ENCODE measurements around the gene AIRE.

AIRE gene

DNA sequence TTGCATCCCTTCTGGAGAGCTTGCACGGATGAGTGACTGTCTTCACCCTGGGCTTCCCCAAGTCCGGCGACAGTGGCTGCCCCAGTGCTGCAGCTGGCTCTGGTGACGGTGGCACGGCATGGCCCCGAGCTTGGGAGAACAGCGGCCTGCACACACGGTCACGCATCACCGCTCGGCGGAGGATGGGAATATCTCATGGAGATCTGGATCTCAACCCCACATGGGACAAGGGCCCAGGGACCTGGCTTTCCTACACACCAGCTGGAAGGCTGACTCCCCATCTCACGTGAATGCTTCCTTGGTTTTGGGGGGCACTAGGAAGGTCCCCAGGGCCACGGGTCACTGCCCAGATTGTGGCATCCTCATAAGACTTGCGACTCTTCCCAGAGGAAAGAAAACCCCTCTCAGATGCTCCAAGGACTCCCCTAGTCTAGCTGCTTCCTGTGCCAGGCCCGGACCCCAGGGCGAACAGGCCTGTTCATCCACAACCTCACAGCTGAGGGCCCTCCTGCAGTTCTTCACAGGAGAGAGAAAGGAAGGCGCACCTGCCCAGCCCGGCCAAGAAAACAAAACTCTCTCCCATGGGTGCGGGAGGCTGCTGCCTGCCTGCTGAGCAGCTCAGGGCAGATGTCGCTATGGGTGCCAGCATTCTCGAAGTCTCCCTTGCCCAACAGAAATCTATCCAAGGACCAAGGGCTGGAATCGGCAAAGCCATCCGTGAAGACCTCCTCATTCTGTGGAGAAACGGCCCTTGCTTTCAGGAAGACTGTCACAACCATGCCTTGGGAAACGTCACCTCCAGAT is 43.6 kb downstream of the AIRE start:
- H3K4me1 ChIP-seq (ENCODE audit: control insufficient read depth in 2 of 2, insufficient read depth in 1 of 2, low read depth in 1 of 2, low read length in 2 of 2) = peaks cover 0 to 2% of the 10 kb centered on the region in 2 donors
- H4K91ac ChIP-seq (ENCODE audit: low read depth, low read length, poor library complexity) = no peak overlapping the region
- peak overlapping the region; percentile 67 for H3K14ac ChIP-seq (ENCODE audit: low read length)
- peak overlapping the region; percentile 97 for H3K23ac ChIP-seq (ENCODE audit: low read depth, low read length, poor library complexity)
- H3K79me1 ChIP-seq (ENCODE audit: low read depth, low read length) = peaks cover 5% of the 10 kb centered on the region
- DNase-seq (ENCODE audit: low spot score) = no peak
- peaks cover 10 to 32% of the 10 kb centered on the region in 2 donors for H3K36me3 ChIP-seq (replicated peaks in 1 of 2; ENCODE audit: control insufficient read depth in 2 of 2, insufficient read depth in 2 of 2, low read length in 2 of 2)
- H3K4ac ChIP-seq (ENCODE audit: low read length) = no peak overlapping the region
- no peak overlapping the region for H2BK5ac ChIP-seq (ENCODE audit: low read length)
- H3K4me3 ChIP-seq (ENCODE audit: low read length in 2 of 2) = no peak overlapping the region
- no peak overlapping the region for H2AFZ ChIP-seq (ENCODE audit: low read length)
- H4K8ac ChIP-seq (ENCODE audit: low read depth, low read length) = no peak overlapping the region
- no peak overlapping the region for H2BK12ac ChIP-seq (ENCODE audit: low read length)
- H3K9ac ChIP-seq (ENCODE audit: low read depth, low read length, poor library complexity) = no peak overlapping the region
- H2AK5ac ChIP-seq (ENCODE audit: low read depth, low read length) = no peak overlapping the region
- H3K18ac ChIP-seq (ENCODE audit: low read length) = no peak overlapping the region
- no peak overlapping the region for H3K4me2 ChIP-seq (ENCODE audit: insufficient read depth, low read length, poor library complexity, severe bottlenecking)
- no peak overlapping the region for H3K27ac ChIP-seq (replicated peaks; ENCODE audit: low read length)
- H2BK15ac ChIP-seq (ENCODE audit: low read length) = no peak overlapping the region
- no peak overlapping the region for H2BK120ac ChIP-seq (ENCODE audit: low read depth, low read length)
- WGBS, 2 donors (ENCODE audit: extremely low coverage in 2 of 2, insufficient read length in 2 of 2, insufficient replicate concordance in 1 of 2) = no CpG with 5 or more reads among the region's 26 CpGs
- H3K27me3 ChIP-seq (ENCODE audit: control insufficient read depth in 3 of 3, insufficient read depth in 3 of 3, low read depth in 1 of 3, low read length in 3 of 3) = no peaks in the 10 kb centered on the region
- no peaks in the 10 kb centered on the region for H3K9me3 ChIP-seq (replicated peaks in 1 of 2; ENCODE audit: control insufficient read depth in 2 of 2, insufficient read depth in 1 of 2, low read depth in 1 of 2, low read length in 2 of 2)

GRCh38 chr21:44329971-44330681 is 44.5 kb downstream of the AIRE start:
- peak overlapping the region; percentile 56 for H3K14ac ChIP-seq (ENCODE audit: low read length)
- H3K9ac ChIP-seq (ENCODE audit: low read depth, low read length, poor library complexity) = peak overlapping the region; percentile 78
- peak overlapping the region; percentile 39 for H2BK5ac ChIP-seq (ENCODE audit: low read length)
- no peak overlapping the region for H3K4me3 ChIP-seq (ENCODE audit: low read length in 2 of 2)
- H2AK5ac ChIP-seq (ENCODE audit: low read depth, low read length) = peak overlapping the region; percentile 37
- no peaks in the 10 kb centered on the region for H3K9me3 ChIP-seq (replicated peaks in 1 of 2; ENCODE audit: control insufficient read depth in 2 of 2, insufficient read depth in 1 of 2, low read depth in 1 of 2, low read length in 2 of 2)
- H4K8ac ChIP-seq (ENCODE audit: low read depth, low read length) = peak overlapping the region; percentile 65
- H3K79me1 ChIP-seq (ENCODE audit: low read depth, low read length) = peaks cover 5% of the 10 kb centered on the region
- peak overlapping the region; percentile 53 for H4K91ac ChIP-seq (ENCODE audit: low read depth, low read length, poor library complexity)
- WGBS, 2 donors (ENCODE audit: extremely low coverage in 2 of 2, insufficient read length in 2 of 2, insufficient replicate concordance in 1 of 2) = no CpG with 5 or more reads among the region's 44 CpGs
- H3K4ac ChIP-seq (ENCODE audit: low read length) = no peak overlapping the region
- peak overlapping the region; percentile 71 for H3K18ac ChIP-seq (ENCODE audit: low read length)
- H2BK120ac ChIP-seq (ENCODE audit: low read depth, low read length) = peak overlapping the region; percentile 17
- H3K4me2 ChIP-seq (ENCODE audit: insufficient read depth, low read length, poor library complexity, severe bottlenecking) = no peak overlapping the region
- H3K4me1 ChIP-seq (ENCODE audit: control insufficient read depth in 2 of 2, insufficient read depth in 1 of 2, low read depth in 1 of 2, low read length in 2 of 2) = peaks cover 0 to 2% of the 10 kb centered on the region in 2 donors
- H3K23ac ChIP-seq (ENCODE audit: low read depth, low read length, poor library complexity) = peak overlapping the region; percentile 89
- H2BK15ac ChIP-seq (ENCODE audit: low read length) = no peak overlapping the region
- no peak overlapping the region for H2BK12ac ChIP-seq (ENCODE audit: low read length)
- H3K36me3 ChIP-seq (replicated peaks in 1 of 2; ENCODE audit: control insufficient read depth in 2 of 2, insufficient read depth in 2 of 2, low read length in 2 of 2) = peaks cover 8 to 24% of the 10 kb centered on the region in 2 donors
- no peaks in the 10 kb centered on the region for H3K27me3 ChIP-seq (ENCODE audit: control insufficient read depth in 3 of 3, insufficient read depth in 3 of 3, low read depth in 1 of 3, low read length in 3 of 3)
- H2AFZ ChIP-seq (ENCODE audit: low read length) = no peak overlapping the region
- no peak overlapping the region for H3K27ac ChIP-seq (replicated peaks; ENCODE audit: low read length)
- DNase-seq (ENCODE audit: low spot score) = no peak

DNA sequence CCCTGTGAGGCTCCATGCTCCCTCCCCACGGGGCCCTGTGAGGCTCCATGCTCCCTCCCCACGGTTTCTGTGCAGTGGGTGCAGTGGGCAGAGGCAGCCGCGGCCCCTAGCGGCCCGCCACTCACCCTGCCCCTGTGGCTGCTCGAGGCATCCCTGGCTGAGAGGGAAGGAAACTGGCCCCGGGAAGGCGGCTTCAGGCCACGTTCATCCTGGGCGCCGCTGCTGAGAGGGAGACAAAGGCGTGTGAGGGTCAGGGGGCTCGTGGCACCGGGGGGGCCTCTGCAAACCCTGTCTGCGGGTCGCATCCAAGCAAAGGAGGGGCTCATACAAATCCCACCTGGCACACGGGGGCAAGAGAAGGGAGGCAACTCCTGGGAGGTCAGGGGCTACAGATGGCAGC is 45.0 kb downstream of the AIRE start:
- Histone ChIP-seq H3K36me3 (replicated peaks in 1 of 2; ENCODE audit: control insufficient read depth in 2 of 2, insufficient read depth in 2 of 2, low read length in 2 of 2) (peaks cover 8 to 20% of the 10 kb centered on the region in 2 donors), H3K4ac (ENCODE audit: low read length) (no peak overlapping the region), H2AK5ac (ENCODE audit: low read depth, low read length) (peak overlapping the region; percentile 37), H3K4me2 (ENCODE audit: insufficient read depth, low read length, poor library complexity, severe bottlenecking) (no peak overlapping the region), H3K27me3 (ENCODE audit: control insufficient read depth in 3 of 3, insufficient read depth in 3 of 3, low read depth in 1 of 3, low read length in 3 of 3) (no peaks in the 10 kb centered on the region), H2BK120ac (ENCODE audit: low read depth, low read length) (peak overlapping the region; percentile 17), H3K27ac (replicated peaks; ENCODE audit: low read length) (no peak overlapping the region), H2AFZ (ENCODE audit: low read length) (no peak overlapping the region), H3K18ac (ENCODE audit: low read length) (peak overlapping the region; percentile 71), H3K14ac (ENCODE audit: low read length) (peak overlapping the region; percentile 56), H3K4me3 (ENCODE audit: low read length in 2 of 2) (no peak overlapping the region), H4K8ac (ENCODE audit: low read depth, low read length) (peak overlapping the region; percentile 65), H2BK12ac (ENCODE audit: low read length) (no peak overlapping the region), H4K91ac (ENCODE audit: low read depth, low read length, poor library complexity) (peak overlapping the region; percentile 53), H3K23ac (ENCODE audit: low read depth, low read length, poor library complexity) (peak overlapping the region; percentile 89), H3K4me1 (ENCODE audit: control insufficient read depth in 2 of 2, insufficient read depth in 1 of 2, low read depth in 1 of 2, low read length in 2 of 2) (peaks cover 0 to 2% of the 10 kb centered on the region in 2 donors), H3K79me1 (ENCODE audit: low read depth, low read length) (peaks cover 5% of the 10 kb centered on the region), H3K9ac (ENCODE audit: low read depth, low read length, poor library complexity) (peak overlapping the region; percentile 60), H2BK5ac (ENCODE audit: low read length) (peak overlapping the region; percentile 44), H3K9me3 (replicated peaks in 1 of 2; ENCODE audit: control insufficient read depth in 2 of 2, insufficient read depth in 1 of 2, low read depth in 1 of 2, low read length in 2 of 2) (no peaks in the 10 kb centered on the region), H2BK15ac (ENCODE audit: low read length) (no peak overlapping the region)
- DNase-seq (ENCODE audit: low spot score) = no peak
- no CpG with 5 or more reads among the region's 18 CpGs for WGBS, 2 donors (ENCODE audit: extremely low coverage in 2 of 2, insufficient read length in 2 of 2, insufficient replicate concordance in 1 of 2)

- Histone ChIP-seq H3K27me3 (ENCODE audit: control insufficient read depth in 3 of 3, insufficient read depth in 3 of 3, low read depth in 1 of 3, low read length in 3 of 3) (no peaks in the 10 kb centered on the region), H3K4me1 (ENCODE audit: control insufficient read depth in 2 of 2, insufficient read depth in 1 of 2, low read depth in 1 of 2, low read length in 2 of 2) (peaks cover 0 to 2% of the 10 kb centered on the region in 2 donors), H2AFZ (ENCODE audit: low read length) (no peak overlapping the region), H4K8ac (ENCODE audit: low read depth, low read length) (no peak overlapping the region), H2BK120ac (ENCODE audit: low read depth, low read length) (peak overlapping the region; percentile 17), H4K91ac (ENCODE audit: low read depth, low read length, poor library complexity) (no peak overlapping the region), H2AK5ac (ENCODE audit: low read depth, low read length) (no peak overlapping the region), H3K36me3 (replicated peaks in 1 of 2; ENCODE audit: control insufficient read depth in 2 of 2, insufficient read depth in 2 of 2, low read length in 2 of 2) (peaks cover 10 to 16% of the 10 kb centered on the region in 2 donors), H2BK15ac (ENCODE audit: low read length) (no peak overlapping the region), H3K23ac (ENCODE audit: low read depth, low read length, poor library complexity) (peak overlapping the region; percentile 23), H2BK5ac (ENCODE audit: low read length) (peak overlapping the region; percentile 44), H3K27ac (replicated peaks; ENCODE audit: low read length) (no peak overlapping the region), H2BK12ac (ENCODE audit: low read length) (no peak overlapping the region), H3K14ac (ENCODE audit: low read length) (peak overlapping the region; percentile 76), H3K9ac (ENCODE audit: low read depth, low read length, poor library complexity) (no peak overlapping the region), H3K4ac (ENCODE audit: low read length) (no peak overlapping the region), H3K79me1 (ENCODE audit: low read depth, low read length) (peaks cover 5% of the 10 kb centered on the region), H3K18ac (ENCODE audit: low read length) (no peak overlapping the region), H3K4me3 (ENCODE audit: low read length in 2 of 2) (no peak overlapping the region), H3K4me2 (ENCODE audit: insufficient read depth, low read length, poor library complexity, severe bottlenecking) (no peak overlapping the region), H3K9me3 (replicated peaks in 1 of 2; ENCODE audit: control insufficient read depth in 2 of 2, insufficient read depth in 1 of 2, low read depth in 1 of 2, low read length in 2 of 2) (no peaks in the 10 kb centered on the region)
- WGBS, 2 donors (ENCODE audit: extremely low coverage in 2 of 2, insufficient read length in 2 of 2, insufficient replicate concordance in 1 of 2) = no CpG with 5 or more reads among the region's 16 CpGs
- no peak for DNase-seq (ENCODE audit: low spot score)
Measured at GRCh38 chr21:44331209-44331608, 45.5 kb downstream of the AIRE start.

All from neuronal stem cell (in vitro differentiated cells).